Nucleus accumbens (tissue), 56 donors: ENCODE measurements around the gene PKP3.
A peak's percentile ranks its signal among the peaks of the same experiment; 100 is the strongest.
"Not testable (repeated sequence)": the region's sequence is repeated elsewhere in the genome, so short reads cannot be mapped to it uniquely, and the experiment has no call there.

Experiments used
- DNase-seq, 56 donors: peaks; one replicate each; lab custom pipeline; 2025; lab: John Stamatoyannopoulos, UW

The PKP3 gene

GRCh38 chr11:393219-394033 lies 583 bp upstream of the PKP3 start:
- DNase-seq: peak in 3 of 56 donors; percentile 24 to 32 (median 26)

- DNase-seq: no peak
Measured at GRCh38 chr11:394858-395655, 1.0 kb downstream of the PKP3 start.

GRCh38 chr11:395866-396265 lies 1.9 kb downstream of the PKP3 start:
- DNase-seq: no peak

- no peak for DNase-seq
Measured at GRCh38 chr11:396511-396947, 2.5 kb downstream of the PKP3 start.

GRCh38 chr11:396948-397548 lies 3.0 kb downstream of the PKP3 start:
- peak in 13 of 56 donors; percentile 4 to 50 (median 27) for DNase-seq

- no peak for DNase-seq
Measured at GRCh38 chr11:398826-399225, 4.8 kb downstream of the PKP3 start.

GRCh38 chr11:399731-400211 lies 5.8 kb downstream of the PKP3 start:
- DNase-seq: no peak

GRCh38 chr11:400241-400689 lies 6.3 kb downstream of the PKP3 start:
- no peak for DNase-seq

GRCh38 chr11:401196-401595 lies 7.2 kb downstream of the PKP3 start:
- DNase-seq: not testable (repeated sequence)

GRCh38 chr11:403021-403760 lies 9.2 kb downstream of the PKP3 start:
- no peak for DNase-seq

- DNase-seq: no peak
Measured at GRCh38 chr11:403761-404431, 9.9 kb downstream of the PKP3 start.

GRCh38 chr11:404551-405264 lies 10.7 kb downstream of the PKP3 start:
- DNase-seq: no peak

- DNase-seq: peak in 25 of 56 donors; percentile 6 to 83 (median 34)
Measured at GRCh38 chr11:405323-405953, 11.4 kb downstream of the PKP3 start.

GRCh38 chr11:405954-406795 lies 12.2 kb downstream of the PKP3 start:
- DNase-seq: no peak

GRCh38 chr11:406796-407650 lies 13.0 kb downstream of the PKP3 start:
- peak in 43 of 56 donors; percentile 18 to 78 (median 54) for DNase-seq

- DNase-seq: no peak
Measured at GRCh38 chr11:407651-408123, 13.7 kb downstream of the PKP3 start.
